SK-N-MC (cell line): ENCODE data around the gene LCOR.

Experiments
- EZH2 ChIP-seq: fragments of 200-600 bp; sonication (generic); IDR thresholded peaks from one replicate; pipeline ENCODE4 v1.6.1; 2017; ENCODE audit warnings: antibody characterized with exemption
- FOXP2 ChIP-seq: optimal IDR thresholded peaks from 2 replicates; pipeline ENCODE3; 2011; ENCODE audit warnings: mild to moderate bottlenecking, moderate library complexity; ENCODE audit not compliant: insufficient read depth; ENCODE audit errors: extremely low read length, control extremely low read depth

- TF ChIP-seq EZH2 (no peak), FOXP2 (no peak)
Measured at GRCh38 chr10:97043563-97043855, 211.4 kb downstream of the LCOR start.
